ENCODE data around the gene TET2.

- TF ChIP-seq, protein P1, sequence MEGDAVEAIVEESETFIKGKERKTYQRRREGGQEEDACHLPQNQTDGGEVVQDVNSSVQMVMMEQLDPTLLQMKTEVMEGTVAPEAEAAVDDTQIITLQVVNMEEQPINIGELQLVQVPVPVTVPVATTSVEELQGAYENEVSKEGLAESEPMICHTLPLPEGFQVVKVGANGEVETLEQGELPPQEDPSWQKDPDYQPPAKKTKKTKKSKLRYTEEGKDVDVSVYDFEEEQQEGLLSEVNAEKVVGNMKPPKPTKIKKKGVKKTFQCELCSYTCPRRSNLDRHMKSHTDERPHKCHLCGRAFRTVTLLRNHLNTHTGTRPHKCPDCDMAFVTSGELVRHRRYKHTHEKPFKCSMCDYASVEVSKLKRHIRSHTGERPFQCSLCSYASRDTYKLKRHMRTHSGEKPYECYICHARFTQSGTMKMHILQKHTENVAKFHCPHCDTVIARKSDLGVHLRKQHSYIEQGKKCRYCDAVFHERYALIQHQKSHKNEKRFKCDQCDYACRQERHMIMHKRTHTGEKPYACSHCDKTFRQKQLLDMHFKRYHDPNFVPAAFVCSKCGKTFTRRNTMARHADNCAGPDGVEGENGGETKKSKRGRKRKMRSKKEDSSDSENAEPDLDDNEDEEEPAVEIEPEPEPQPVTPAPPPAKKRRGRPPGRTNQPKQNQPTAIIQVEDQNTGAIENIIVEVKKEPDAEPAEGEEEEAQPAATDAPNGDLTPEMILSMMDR (IDR thresholded peaks at IDR 0.05) = no peak
- TF ChIP-seq POLR2A (IDR thresholded peaks at IDR 0.05) = no peak
Measured at GRCh38 chr4:105127170-105127445, 19.6 kb upstream of the TET2 start.
